GM23338 (cell line): ENCODE data around the gene FOXRED1. TPM values are rescaled to one million over a fixed set of nuclear protein-coding genes. Genes with fewer than 3 reads are reported as not detected.
A peak's percentile ranks its signal among the peaks of the same experiment; 100 is the strongest.

Source experiments
- ATAC-seq: fragments of 200-7000 bp; cut with Tn5 transposase; 3 replicates; pipeline ENCODE4 v1.9.1; 2020
- DNase-seq: peaks from one replicate; pipeline ENCODE4 v3.0.0-alpha.2; 2015; ENCODE audit warnings: low spot score
- H2AFZ ChIP-seq: fragments of 200-600 bp; sonication (generic); 2 replicates; pipeline ENCODE4 v1.8.0; 2016; ENCODE audit warnings: antibody characterized with exemption, mild to moderate bottlenecking, moderate library complexity
- H3F3A ChIP-seq: fragments of 200-600 bp; sonication (generic); replicated peaks from 2 replicates; pipeline ENCODE4 v1.8.0; 2017; ENCODE audit warnings: antibody characterized with exemption, mixed run types, low read depth
- H3K27ac ChIP-seq: fragments of 200-600 bp; sonication (generic); 2 replicates; pipeline ENCODE4 v1.6.1; 2016; ENCODE audit warnings: low read depth
- H3K27me3 ChIP-seq: fragments of 200-600 bp; sonication (generic); 2 replicates; pipeline ENCODE4 v1.8.0; 2016; ENCODE audit warnings: mild to moderate bottlenecking, mixed run types, moderate library complexity; ENCODE audit not compliant: insufficient read depth
- H3K36me3 ChIP-seq: fragments of 200-600 bp; sonication (generic); 2 replicates; pipeline ENCODE4 v1.8.0; 2016; ENCODE audit warnings: mild to moderate bottlenecking; ENCODE audit not compliant: insufficient read depth
- H3K4me1 ChIP-seq: fragments of 200-600 bp; sonication (generic); 2 replicates; pipeline ENCODE4 v1.8.0; 2016; ENCODE audit warnings: mild to moderate bottlenecking, moderate library complexity; ENCODE audit not compliant: insufficient read depth
- H3K4me2 ChIP-seq: fragments of 200-600 bp; sonication (generic); 2 replicates; pipeline ENCODE4 v1.7.1; 2017; ENCODE audit warnings: mixed run types
- H3K4me3 ChIP-seq: fragments of 200-600 bp; sonication (generic); 2 replicates; pipeline ENCODE4 v1.6.1; 2016; ENCODE audit warnings: mixed run types
- H3K79me2 ChIP-seq: fragments of 200-600 bp; sonication (generic); replicated peaks from 2 replicates; pipeline ENCODE4 v1.8.0; 2017; ENCODE audit warnings: mild to moderate bottlenecking; ENCODE audit not compliant: insufficient read depth
- H3K9me2 ChIP-seq: fragments of 200-600 bp; sonication (generic); 2 replicates; pipeline ENCODE4 v1.8.0; 2017; ENCODE audit not compliant: insufficient read depth
- H4K20me1 ChIP-seq: fragments of 200-600 bp; sonication (generic); replicated peaks from 2 replicates; pipeline ENCODE4 v1.8.0; 2017; ENCODE audit warnings: mild to moderate bottlenecking; ENCODE audit not compliant: insufficient read depth
- H3K27ac Mint-ChIP-seq: 2 replicates; pipeline ENCODE4 v1.8.0; 2020; ENCODE audit warnings: inconsistent platforms, mild to moderate bottlenecking, moderate library complexity, mixed read lengths
- H3K27me3 Mint-ChIP-seq: 3 replicates; pipeline ENCODE4 v1.8.0; 2022; ENCODE audit warnings: low read depth, mild to moderate bottlenecking, moderate library complexity, mixed read lengths, inconsistent platforms; ENCODE audit not compliant: insufficient read depth, poor library complexity
- H3K36me3 Mint-ChIP-seq: 3 replicates; pipeline ENCODE4 v1.8.0; 2021; ENCODE audit warnings: low read depth, mild to moderate bottlenecking, inconsistent platforms, moderate library complexity, mixed read lengths
- H3K4me1 Mint-ChIP-seq: 3 replicates; pipeline ENCODE4 v1.8.0; 2020; ENCODE audit warnings: mild to moderate bottlenecking, inconsistent platforms, mixed read lengths
- H3K4me3 Mint-ChIP-seq: 3 replicates; pipeline ENCODE4 v1.8.0; 2021; ENCODE audit warnings: moderate library complexity, mild to moderate bottlenecking, inconsistent platforms, mixed read lengths
- H3K9me3 Mint-ChIP-seq: 3 replicates; pipeline ENCODE4 v1.8.0; 2020; ENCODE audit warnings: moderate library complexity, mild to moderate bottlenecking, inconsistent platforms, mixed read lengths
- CTCF ChIP-seq, 2 experiments: fragments of 200-600 bp in 1 of 2; sonication (generic) in 1 of 2; conservative IDR thresholded peaks; 2 replicates each; pipeline versions ENCODE4 v1.5.1 to v1.6.1; 2016 to 2017; ENCODE audit warnings: antibody characterized with exemption in 2 of 2, low read depth in 2 of 2, mild to moderate bottlenecking in 2 of 2, moderate library complexity in 1 of 2
- EZH2 ChIP-seq: fragments of 200-600 bp; sonication (generic); IDR thresholded peaks from one replicate; pipeline ENCODE4 v1.8.0; 2017; ENCODE audit warnings: antibody characterized with exemption, mild to moderate bottlenecking, low read depth; ENCODE audit not compliant: unreplicated experiment
- JUNB ChIP-seq: IDR thresholded peaks from one replicate; pipeline ENCODE4 v1.6.1; 2016; ENCODE audit warnings: antibody characterized with exemption; ENCODE audit not compliant: unreplicated experiment
- POLR2AphosphoS5 ChIP-seq: IDR thresholded peaks from 2 replicates; pipeline ENCODE4 v1.6.1; 2016; ENCODE audit warnings: antibody characterized with exemption, low read depth
- REST ChIP-seq: IDR thresholded peaks from one replicate; pipeline ENCODE4 v1.6.1; 2018; ENCODE audit warnings: antibody characterized with exemption; ENCODE audit not compliant: unreplicated experiment
- ZNF114 ChIP-seq: fragments of 250-450 bp; sonication (Bioruptor Pico); IDR thresholded peaks from 2 replicates; pipeline ENCODE4 v1.5.0; 2020; ENCODE audit warnings: mild to moderate bottlenecking, moderate library complexity
- polyA plus RNA-seq: library from polyadenylated mRNA; unstranded; fragments of >200 nt; fragmentation: Nextera tagmentation; extraction: Ambion mirVana; gene quantifications from 2 replicates; pipeline ENCODE4 v1.2.1, GENCODE V29; 2016
- total RNA-seq: library from RNA; depleted of rRNA; stranded (reverse); fragments of >200 nt; shearing (Covaris generic); gene quantifications from 2 replicates; pipeline ENCODE4 v1.2.3, GENCODE V29; 2014

The FOXRED1 gene
- total and polyA plus RNA-seq, 2 experiments from 2014 or later = 25.2 to 59.2 TPM

DNA sequence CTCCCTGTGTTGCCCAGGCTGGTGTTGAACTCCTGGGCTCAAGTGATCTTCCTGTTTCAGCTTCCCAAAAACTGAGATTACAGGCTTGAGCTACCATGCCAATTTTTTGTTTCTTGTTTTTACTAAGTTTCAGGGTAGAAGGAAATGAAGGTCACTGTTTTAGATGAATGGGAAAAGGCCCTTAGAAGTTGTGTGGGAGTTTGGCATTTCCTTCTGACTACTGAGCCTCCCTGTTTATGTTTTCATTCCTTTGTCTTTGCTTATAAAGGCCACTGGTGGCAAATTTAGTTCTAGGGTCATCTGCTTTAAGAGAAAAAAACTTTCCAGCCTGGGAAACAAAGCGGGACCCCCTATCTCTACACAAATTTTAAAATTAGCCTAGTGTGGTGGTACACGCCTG is 22.3 kb upstream of the FOXRED1 start:
- peak overlapping the region; percentile 58; the same call in 1 of the 2 replicates for H3K27ac ChIP-seq
- ATAC-seq = no peak
- no peak overlapping the region for H3K4me2 ChIP-seq

More for the DNA sequence above, 22.3 kb upstream of the FOXRED1 start:
- H3K79me2 ChIP-seq = no peaks in the 10 kb centered on the region
- H3K9me3 Mint-ChIP-seq = no peaks in the 10 kb centered on the region
- H3K9me2 ChIP-seq = no peaks in the 10 kb centered on the region
- H3F3A ChIP-seq = 0 out of 2 replicates have a peak, but pooled peaks cover 3% of the 10 kb centered on the region
- peaks cover 24% of the 10 kb centered on the region for H3K36me3 ChIP-seq
- no peak for TF ChIP-seq POLR2AphosphoS5
- no peak for TF ChIP-seq CTCF (conservative IDR thresholded peaks at IDR 0.05; ENCODE audit: low read depth in 2 of 2)
- no peak for TF ChIP-seq JUNB
- no peak for TF ChIP-seq EZH2
- no peak for TF ChIP-seq ZNF114 (CRISPR knock-in tag)
- TF ChIP-seq REST = no peak
- H3K36me3 Mint-ChIP-seq = peaks cover 52% of the 10 kb centered on the region
- H3K27me3 ChIP-seq = no peaks in the 10 kb centered on the region
- no peak overlapping the region for H2AFZ ChIP-seq
- no peak overlapping the region for H3K4me3 Mint-ChIP-seq
- H3K27ac Mint-ChIP-seq = no peak overlapping the region
- DNase-seq = no peak
- H4K20me1 ChIP-seq = no peaks in the 10 kb centered on the region; the same call in none of the 2 replicates
- no peaks in the 10 kb centered on the region for H3K4me1 ChIP-seq
- H3K27me3 Mint-ChIP-seq = no peaks in the 10 kb centered on the region
- no peak overlapping the region for H3K4me3 ChIP-seq
- no peaks in the 10 kb centered on the region for H3K4me1 Mint-ChIP-seq
